ENCODE results near the gene ENKD1.

ENKD1 gene

DNA sequence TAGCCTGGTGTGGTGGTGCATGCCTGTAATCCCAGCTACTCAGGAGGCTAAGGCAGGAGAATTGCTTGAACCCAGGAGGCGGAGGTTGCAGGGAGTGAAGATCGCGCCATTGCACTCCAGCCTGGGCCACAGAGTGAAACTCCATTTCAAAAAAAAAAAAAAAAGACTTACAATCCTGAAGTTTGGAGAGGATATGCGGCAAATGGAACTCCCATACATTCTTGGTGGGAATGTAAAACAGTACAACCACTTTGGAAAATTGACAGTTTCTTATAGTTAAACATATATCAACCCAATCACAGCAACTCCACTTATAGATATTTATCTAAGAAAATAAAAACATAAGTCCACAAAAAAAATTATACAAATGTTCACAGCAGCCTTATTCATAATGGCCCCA lies 40.7 kb upstream of the ENKD1 start:
- no peak overlapping the region for H3K4ac ChIP-seq (ENCODE audit: low read length)
- no peak overlapping the region for H3K18ac ChIP-seq (ENCODE audit: low read length)
- H3K9me3 ChIP-seq (replicated peaks in 1 of 2; ENCODE audit: control insufficient read depth in 2 of 2, insufficient read depth in 1 of 2, low read depth in 1 of 2, low read length in 2 of 2) = no peaks in the 10 kb centered on the region
- H3K27ac ChIP-seq (replicated peaks; ENCODE audit: low read length) = no peak overlapping the region
- H3K27me3 ChIP-seq (ENCODE audit: control insufficient read depth in 3 of 3, insufficient read depth in 3 of 3, low read depth in 1 of 3, low read length in 3 of 3) = no peaks in the 10 kb centered on the region
- H2BK120ac ChIP-seq (ENCODE audit: low read depth, low read length) = no peak overlapping the region
- peaks cover 8% of the 10 kb centered on the region for H3K79me1 ChIP-seq (ENCODE audit: low read depth, low read length)
- H2AK5ac ChIP-seq (ENCODE audit: low read depth, low read length) = no peak overlapping the region
- WGBS, 2 donors (ENCODE audit: extremely low coverage in 2 of 2, insufficient read length in 2 of 2, insufficient replicate concordance in 1 of 2) = no CpG with 5 or more reads among the region's 4 CpGs
- H3K4me2 ChIP-seq (ENCODE audit: insufficient read depth, low read length, poor library complexity, severe bottlenecking) = no peak overlapping the region
- H2BK15ac ChIP-seq (ENCODE audit: low read length) = no peak overlapping the region
- H2BK5ac ChIP-seq (ENCODE audit: low read length) = no peak overlapping the region
- peaks cover 3 to 8% of the 10 kb centered on the region in 2 donors for H3K36me3 ChIP-seq (replicated peaks in 1 of 2; ENCODE audit: control insufficient read depth in 2 of 2, insufficient read depth in 2 of 2, low read length in 2 of 2)
- no peak overlapping the region for H2AFZ ChIP-seq (ENCODE audit: low read length)
- no peaks in the 10 kb centered on the region for H3K4me1 ChIP-seq (ENCODE audit: control insufficient read depth in 2 of 2, insufficient read depth in 1 of 2, low read depth in 1 of 2, low read length in 2 of 2)
- no peak overlapping the region for H4K91ac ChIP-seq (ENCODE audit: low read depth, low read length, poor library complexity)
- H3K14ac ChIP-seq (ENCODE audit: low read length) = no peak overlapping the region
- DNase-seq (ENCODE audit: low spot score) = no peak
- H3K9ac ChIP-seq (ENCODE audit: low read depth, low read length, poor library complexity) = no peak overlapping the region
- H4K8ac ChIP-seq (ENCODE audit: low read depth, low read length) = no peak overlapping the region
- no peak overlapping the region for H2BK12ac ChIP-seq (ENCODE audit: low read length)
- H3K23ac ChIP-seq (ENCODE audit: low read depth, low read length, poor library complexity) = no peak overlapping the region
- no peak overlapping the region for H3K4me3 ChIP-seq (ENCODE audit: low read length in 2 of 2)

DNA sequence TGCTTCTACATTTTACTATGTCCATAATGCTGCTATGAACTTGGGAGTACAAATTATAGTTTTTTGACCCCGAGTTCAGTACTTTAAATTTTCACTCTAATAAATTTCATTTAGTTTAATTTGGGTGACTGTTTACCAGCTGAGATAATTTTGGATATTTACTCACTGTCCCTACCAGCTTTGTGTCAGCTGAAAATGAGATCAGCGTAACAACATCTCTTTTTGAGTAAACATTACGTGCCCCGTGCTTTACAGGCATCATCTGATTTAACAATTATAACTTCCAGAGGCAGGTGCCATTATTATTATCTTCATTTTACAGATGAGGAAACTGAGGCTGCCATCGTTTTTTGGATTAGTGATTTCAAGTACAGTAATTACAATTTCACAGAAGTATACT lies 37.6 kb upstream of the ENKD1 start:
- no peak overlapping the region for H2AFZ ChIP-seq (ENCODE audit: low read length)
- peaks cover 2% of the 10 kb centered on the region for H3K79me1 ChIP-seq (ENCODE audit: low read depth, low read length)
- no peaks in the 10 kb centered on the region for H3K4me1 ChIP-seq (ENCODE audit: control insufficient read depth in 2 of 2, insufficient read depth in 1 of 2, low read depth in 1 of 2, low read length in 2 of 2)
- no peak overlapping the region for H4K8ac ChIP-seq (ENCODE audit: low read depth, low read length)
- no CpG with 5 or more reads among the region's 5 CpGs for WGBS, 2 donors (ENCODE audit: extremely low coverage in 2 of 2, insufficient read length in 2 of 2, insufficient replicate concordance in 1 of 2)
- H3K27ac ChIP-seq (replicated peaks; ENCODE audit: low read length) = no peak overlapping the region
- H3K14ac ChIP-seq (ENCODE audit: low read length) = no peak overlapping the region
- no peak overlapping the region for H2BK5ac ChIP-seq (ENCODE audit: low read length)
- no peak overlapping the region for H2AK5ac ChIP-seq (ENCODE audit: low read depth, low read length)
- H3K4me2 ChIP-seq (ENCODE audit: insufficient read depth, low read length, poor library complexity, severe bottlenecking) = no peak overlapping the region
- peaks cover 3 to 9% of the 10 kb centered on the region in 2 donors for H3K9me3 ChIP-seq (replicated peaks in 1 of 2; ENCODE audit: control insufficient read depth in 2 of 2, insufficient read depth in 1 of 2, low read depth in 1 of 2, low read length in 2 of 2)
- no peak overlapping the region for H3K4me3 ChIP-seq (ENCODE audit: low read length in 2 of 2)
- no peak overlapping the region for H2BK120ac ChIP-seq (ENCODE audit: low read depth, low read length)
- H3K36me3 ChIP-seq (replicated peaks in 1 of 2; ENCODE audit: control insufficient read depth in 2 of 2, insufficient read depth in 2 of 2, low read length in 2 of 2) = peaks cover 3 to 7% of the 10 kb centered on the region in 2 donors
- H3K23ac ChIP-seq (ENCODE audit: low read depth, low read length, poor library complexity) = no peak overlapping the region
- no peak overlapping the region for H2BK12ac ChIP-seq (ENCODE audit: low read length)
- no peak overlapping the region for H3K4ac ChIP-seq (ENCODE audit: low read length)
- H3K18ac ChIP-seq (ENCODE audit: low read length) = no peak overlapping the region
- H3K27me3 ChIP-seq (ENCODE audit: control insufficient read depth in 3 of 3, insufficient read depth in 3 of 3, low read depth in 1 of 3, low read length in 3 of 3) = no peaks in the 10 kb centered on the region
- no peak overlapping the region for H2BK15ac ChIP-seq (ENCODE audit: low read length)
- no peak overlapping the region for H4K91ac ChIP-seq (ENCODE audit: low read depth, low read length, poor library complexity)
- no peak for DNase-seq (ENCODE audit: low spot score)
- H3K9ac ChIP-seq (ENCODE audit: low read depth, low read length, poor library complexity) = no peak overlapping the region

DNA sequence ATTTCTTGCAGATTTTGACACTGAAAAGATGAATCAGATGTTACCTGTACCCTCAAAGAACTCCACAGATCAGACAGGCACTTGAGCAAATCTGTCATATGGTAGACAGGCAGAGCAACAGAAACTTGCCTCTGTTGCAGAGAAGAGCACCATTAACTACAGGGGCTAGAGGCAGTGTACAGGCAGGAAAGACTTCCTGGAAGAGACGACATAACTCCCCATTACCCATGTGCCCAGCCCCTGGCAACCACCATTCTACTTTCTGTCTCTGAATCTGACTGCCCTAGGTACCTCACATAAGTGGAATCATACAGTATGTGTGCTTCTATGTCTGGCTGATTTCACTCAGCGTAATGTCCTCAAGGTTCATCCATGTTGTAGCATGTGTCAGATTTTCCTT lies 37.1 kb upstream of the ENKD1 start:
- no peaks in the 10 kb centered on the region for H3K27me3 ChIP-seq (ENCODE audit: control insufficient read depth in 3 of 3, insufficient read depth in 3 of 3, low read depth in 1 of 3, low read length in 3 of 3)

DNA sequence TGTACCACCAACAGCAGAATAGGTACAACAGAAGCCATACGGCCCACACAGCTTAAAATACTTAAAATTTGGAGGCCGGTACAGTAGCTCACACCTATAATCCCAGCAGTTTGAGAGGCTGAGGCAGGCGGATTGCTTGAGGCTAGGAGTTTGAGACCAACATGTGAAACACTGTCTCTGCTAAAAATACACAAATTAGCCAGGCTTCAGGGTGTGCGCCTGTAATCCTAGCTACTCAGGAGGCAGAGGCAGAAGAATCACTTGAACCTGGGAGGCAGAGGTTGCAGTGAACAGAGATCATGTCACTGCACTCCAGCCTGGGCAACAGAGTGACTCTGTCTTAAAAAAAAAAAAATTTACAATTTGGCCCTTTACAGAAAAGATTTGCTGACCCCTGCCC lies 35.6 kb upstream of the ENKD1 start:
- H2BK5ac ChIP-seq (ENCODE audit: low read length) = no peak overlapping the region
- no peak overlapping the region for H3K27ac ChIP-seq (replicated peaks; ENCODE audit: low read length)
- H2BK15ac ChIP-seq (ENCODE audit: low read length) = no peak overlapping the region
- no peaks in the 10 kb centered on the region for H3K27me3 ChIP-seq (ENCODE audit: control insufficient read depth in 3 of 3, insufficient read depth in 3 of 3, low read depth in 1 of 3, low read length in 3 of 3)
- H3K36me3 ChIP-seq (replicated peaks in 1 of 2; ENCODE audit: control insufficient read depth in 2 of 2, insufficient read depth in 2 of 2, low read length in 2 of 2) = peaks cover 5 to 19% of the 10 kb centered on the region in 2 donors
- DNase-seq (ENCODE audit: low spot score) = no peak
- H3K14ac ChIP-seq (ENCODE audit: low read length) = no peak overlapping the region
- no peak overlapping the region for H4K8ac ChIP-seq (ENCODE audit: low read depth, low read length)
- no CpG with 5 or more reads among the region's 4 CpGs for WGBS, 2 donors (ENCODE audit: extremely low coverage in 2 of 2, insufficient read length in 2 of 2, insufficient replicate concordance in 1 of 2)
- H4K91ac ChIP-seq (ENCODE audit: low read depth, low read length, poor library complexity) = no peak overlapping the region
- H3K4me3 ChIP-seq (ENCODE audit: low read length in 2 of 2) = no peak overlapping the region
- no peak overlapping the region for H3K4ac ChIP-seq (ENCODE audit: low read length)
- no peak overlapping the region for H2BK12ac ChIP-seq (ENCODE audit: low read length)
- H3K23ac ChIP-seq (ENCODE audit: low read depth, low read length, poor library complexity) = no peak overlapping the region
- no peak overlapping the region for H3K18ac ChIP-seq (ENCODE audit: low read length)
- H3K4me2 ChIP-seq (ENCODE audit: insufficient read depth, low read length, poor library complexity, severe bottlenecking) = no peak overlapping the region
- no peak overlapping the region for H3K9ac ChIP-seq (ENCODE audit: low read depth, low read length, poor library complexity)
- H2BK120ac ChIP-seq (ENCODE audit: low read depth, low read length) = no peak overlapping the region
- H3K79me1 ChIP-seq (ENCODE audit: low read depth, low read length) = peaks cover 2% of the 10 kb centered on the region
- peaks cover 3 to 13% of the 10 kb centered on the region in 2 donors for H3K9me3 ChIP-seq (replicated peaks in 1 of 2; ENCODE audit: control insufficient read depth in 2 of 2, insufficient read depth in 1 of 2, low read depth in 1 of 2, low read length in 2 of 2)
- H2AK5ac ChIP-seq (ENCODE audit: low read depth, low read length) = no peak overlapping the region
- H3K4me1 ChIP-seq (ENCODE audit: control insufficient read depth in 2 of 2, insufficient read depth in 1 of 2, low read depth in 1 of 2, low read length in 2 of 2) = no peaks in the 10 kb centered on the region
- H2AFZ ChIP-seq (ENCODE audit: low read length) = no peak overlapping the region

More for the DNA sequence above, 37.1 kb upstream of the ENKD1 start:
- DNase-seq (ENCODE audit: low spot score) = no peak
- H3K79me1 ChIP-seq (ENCODE audit: low read depth, low read length) = peaks cover 2% of the 10 kb centered on the region
- H2BK12ac ChIP-seq (ENCODE audit: low read length) = no peak overlapping the region
- H3K27ac ChIP-seq (replicated peaks; ENCODE audit: low read length) = no peak overlapping the region
- H2AFZ ChIP-seq (ENCODE audit: low read length) = no peak overlapping the region
- no peak overlapping the region for H3K4me3 ChIP-seq (ENCODE audit: low read length in 2 of 2)
- no peak overlapping the region for H3K14ac ChIP-seq (ENCODE audit: low read length)
- peaks cover 3 to 10% of the 10 kb centered on the region in 2 donors for H3K36me3 ChIP-seq (replicated peaks in 1 of 2; ENCODE audit: control insufficient read depth in 2 of 2, insufficient read depth in 2 of 2, low read length in 2 of 2)
- H2AK5ac ChIP-seq (ENCODE audit: low read depth, low read length) = no peak overlapping the region
- no peak overlapping the region for H4K91ac ChIP-seq (ENCODE audit: low read depth, low read length, poor library complexity)
- H3K18ac ChIP-seq (ENCODE audit: low read length) = no peak overlapping the region
- no peak overlapping the region for H2BK5ac ChIP-seq (ENCODE audit: low read length)
- no peak overlapping the region for H3K23ac ChIP-seq (ENCODE audit: low read depth, low read length, poor library complexity)
- no peak overlapping the region for H3K4me2 ChIP-seq (ENCODE audit: insufficient read depth, low read length, poor library complexity, severe bottlenecking)
- peaks cover 3 to 12% of the 10 kb centered on the region in 2 donors for H3K9me3 ChIP-seq (replicated peaks in 1 of 2; ENCODE audit: control insufficient read depth in 2 of 2, insufficient read depth in 1 of 2, low read depth in 1 of 2, low read length in 2 of 2)
- H2BK15ac ChIP-seq (ENCODE audit: low read length) = no peak overlapping the region
- H3K4me1 ChIP-seq (ENCODE audit: control insufficient read depth in 2 of 2, insufficient read depth in 1 of 2, low read depth in 1 of 2, low read length in 2 of 2) = no peaks in the 10 kb centered on the region
- no peak overlapping the region for H4K8ac ChIP-seq (ENCODE audit: low read depth, low read length)
- no CpG with 5 or more reads among the region's 2 CpGs for WGBS, 2 donors (ENCODE audit: extremely low coverage in 2 of 2, insufficient read length in 2 of 2, insufficient replicate concordance in 1 of 2)
- H2BK120ac ChIP-seq (ENCODE audit: low read depth, low read length) = no peak overlapping the region
- H3K9ac ChIP-seq (ENCODE audit: low read depth, low read length, poor library complexity) = no peak overlapping the region
- no peak overlapping the region for H3K4ac ChIP-seq (ENCODE audit: low read length)

Data from neuronal stem cell (in vitro differentiated cells).